Thoracic aorta (tissue), 2 donors: ENCODE data around the gene EIF1. TPM values are rescaled to one million over a fixed set of nuclear protein-coding genes. Genes with fewer than 3 reads are reported as not detected.

Experiments used
- ATAC-seq: fragments of 150-250 bp; one replicate; pipeline ENCODE4 v1.8.0; 2017; ENCODE audit warnings: low read depth; ENCODE audit not compliant: insufficient number of reproducible peaks, low FRiP score
- DNase-seq: peaks from one replicate; pipeline ENCODE4 v3.0.0-alpha.2; 2020; ENCODE audit warnings: low spot score
- H3K27ac ChIP-seq, 2 donors: fragments of 200-600 bp; sonication (generic); 1 replicate in 1 of 2; 2 replicates in 1 of 2; pipeline ENCODE4 v1.5.1; 2016; ENCODE audit warnings: mild to moderate bottlenecking in 2 of 2, moderate library complexity in 2 of 2
- H3K27me3 ChIP-seq: fragments of 200-600 bp; sonication (generic); replicated peaks from 2 replicates; pipeline ENCODE4 v1.6.0; 2016; ENCODE audit warnings: mild to moderate bottlenecking; ENCODE audit not compliant: insufficient read depth
- H3K36me3 ChIP-seq: fragments of 200-600 bp; sonication (generic); one replicate; pipeline ENCODE4 v1.5.1; 2016
- H3K4me1 ChIP-seq, 2 donors: fragments of 200-600 bp; sonication (generic); 1 replicate in 1 of 2; 2 replicates in 1 of 2; pipeline versions ENCODE4 v1.5.1 to v1.6.0; 2016; ENCODE audit warnings: low read depth in 2 of 2, mild to moderate bottlenecking in 1 of 2; ENCODE audit not compliant: control insufficient read depth in 1 of 2
- H3K4me3 ChIP-seq: fragments of 200-600 bp; sonication (generic); 2 replicates; pipeline ENCODE4 v1.5.1; 2016; ENCODE audit warnings: mild to moderate bottlenecking
- H3K9me3 ChIP-seq: fragments of 200-600 bp; sonication (generic); 2 replicates; pipeline ENCODE4 v1.5.1; 2016
- CTCF ChIP-seq: fragments of 200-600 bp; sonication (generic); IDR thresholded peaks from one replicate; pipeline ENCODE4 v1.5.1; 2019; ENCODE audit warnings: antibody characterized with exemption
- total RNA-seq, 2 donors: library from RNA; depleted of rRNA; stranded (reverse); fragments of >200 nt; gene quantifications; one replicate each; pipeline versions ENCODE4 v1.1.0 to v1.2.3, GENCODE V29; 2016

Gene EIF1
- total RNA-seq, 2 donors from 2014 or later, result 167 to 318 TPM

DNA sequence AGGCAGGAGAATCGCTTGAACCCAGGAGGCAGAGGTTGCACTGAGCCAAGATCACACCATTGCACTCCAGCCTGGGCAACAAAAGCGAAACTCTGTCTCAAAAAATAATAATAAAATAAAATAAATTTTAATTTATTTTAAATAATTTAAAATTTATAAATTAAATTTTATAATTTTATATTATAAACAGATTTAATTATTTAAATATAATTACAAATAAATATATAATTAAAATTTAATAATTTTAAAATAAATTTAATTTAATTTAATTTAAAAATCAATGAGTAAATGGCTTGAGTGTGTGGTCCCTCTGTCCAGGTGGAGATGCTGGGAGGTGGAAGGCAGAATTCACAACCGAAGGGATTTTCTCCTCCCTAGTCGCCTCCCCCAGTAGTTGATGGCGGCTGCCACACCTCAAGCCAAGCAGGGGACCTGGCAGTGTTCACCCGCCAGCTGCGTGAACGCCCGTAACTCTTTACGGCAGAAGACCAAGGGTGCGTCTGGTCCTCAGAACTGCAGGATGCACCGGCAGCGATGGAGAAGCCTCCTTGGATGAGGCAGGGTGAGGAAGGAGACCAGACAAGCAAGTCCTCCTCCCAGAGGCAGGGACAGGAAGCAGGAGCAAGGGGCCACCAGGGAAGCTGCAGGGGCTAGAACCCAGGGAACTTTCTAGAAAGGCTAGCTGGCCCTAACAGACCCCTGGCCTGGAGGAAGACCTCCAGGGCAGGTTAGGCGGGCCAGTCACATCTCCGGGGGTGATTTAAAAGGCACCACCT, 41.5 kb upstream of the EIF1 start:
- no peak for TF ChIP-seq CTCF
- ATAC-seq, result no peak
- no peak overlapping the region for H3K27ac ChIP-seq

DNA sequence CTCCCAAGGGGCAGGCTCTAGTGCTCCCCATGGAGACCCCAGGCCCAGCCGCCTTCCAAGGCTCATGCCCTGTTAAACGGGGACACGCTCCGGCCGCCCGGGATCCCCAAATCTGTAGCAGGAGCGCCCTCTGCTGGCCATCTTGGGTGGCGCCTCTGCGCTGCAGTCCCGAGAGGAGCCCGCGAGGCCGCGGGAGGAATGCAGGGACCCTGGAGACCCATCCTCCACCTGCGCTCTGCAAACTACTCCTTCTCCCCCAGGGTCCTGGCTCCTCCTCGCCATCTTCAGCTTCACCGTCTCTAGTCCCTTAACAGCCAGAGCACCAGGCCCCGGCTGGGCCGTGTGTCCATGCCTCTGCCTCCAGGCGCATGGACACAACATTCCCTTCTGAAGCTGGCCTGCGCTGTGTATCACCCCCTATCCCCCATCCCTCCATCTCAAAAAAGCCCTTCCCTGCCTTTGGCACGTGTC, 40.7 kb upstream of the EIF1 start:
- peaks cover 11 to 32% of the 10 kb centered on the region in 2 donors for H3K4me1 ChIP-seq
- peak; percentile 97 for TF ChIP-seq CTCF
- ATAC-seq, result peak; percentile 70
- H3K27me3 ChIP-seq, result no peaks in the 10 kb centered on the region
- H3K27ac ChIP-seq, result peak overlapping the region; percentile 31 to 60
- peak; percentile 67 for DNase-seq
- no peaks in the 10 kb centered on the region for H3K9me3 ChIP-seq
- H3K4me3 ChIP-seq, result peak overlapping the region; percentile 70
- no peaks in the 10 kb centered on the region for H3K36me3 ChIP-seq

More for the DNA sequence above, 41.5 kb upstream of the EIF1 start:
- Histone ChIP-seq H3K9me3 (no peaks in the 10 kb centered on the region), H3K36me3 (no peaks in the 10 kb centered on the region), H3K4me1 (peaks cover 11 to 30% of the 10 kb centered on the region in 2 donors), H3K4me3 (no peak overlapping the region), H3K27me3 (no peaks in the 10 kb centered on the region)
- no peak for DNase-seq

GRCh38 chr17:41648411-41649195, 40.1 kb upstream of the EIF1 start:
- no peaks in the 10 kb centered on the region for H3K36me3 ChIP-seq
- peaks cover 11 to 32% of the 10 kb centered on the region in 2 donors for H3K4me1 ChIP-seq
- ATAC-seq (no peak), DNase-seq (peak; percentile 35)
- peak overlapping the region; percentile 70 for H3K4me3 ChIP-seq
- peak overlapping the region; percentile 31 to 60 for H3K27ac ChIP-seq
- H3K27me3 ChIP-seq, result no peaks in the 10 kb centered on the region
- peak; percentile 84 for TF ChIP-seq CTCF
- H3K9me3 ChIP-seq, result no peaks in the 10 kb centered on the region

- no peak overlapping the region for H3K4me3 ChIP-seq
- no peaks in the 10 kb centered on the region for H3K9me3 ChIP-seq
- no peak for TF ChIP-seq CTCF
- ATAC-seq (no peak), DNase-seq (no peak)
- no peaks in the 10 kb centered on the region for H3K27me3 ChIP-seq
- no peak overlapping the region for H3K27ac ChIP-seq
- H3K36me3 ChIP-seq, result no peaks in the 10 kb centered on the region
- peaks cover 11 to 32% of the 10 kb centered on the region in 2 donors for H3K4me1 ChIP-seq
Observed at GRCh38 chr17:41649923-41650519, 38.7 kb upstream of the EIF1 start.
